Measurements from ENCODE around the gene CHTF8.

The CHTF8 gene

GRCh38 chr16:69113216-69113615, 19.2 kb downstream of the CHTF8 start:
- DNase-seq (ENCODE audit: low read depth, low spot score): no peak

- no peak for DNase-seq (ENCODE audit: low read depth, low spot score)
Measured at GRCh38 chr16:69112285-69113129, 19.9 kb downstream of the CHTF8 start.

DNA sequence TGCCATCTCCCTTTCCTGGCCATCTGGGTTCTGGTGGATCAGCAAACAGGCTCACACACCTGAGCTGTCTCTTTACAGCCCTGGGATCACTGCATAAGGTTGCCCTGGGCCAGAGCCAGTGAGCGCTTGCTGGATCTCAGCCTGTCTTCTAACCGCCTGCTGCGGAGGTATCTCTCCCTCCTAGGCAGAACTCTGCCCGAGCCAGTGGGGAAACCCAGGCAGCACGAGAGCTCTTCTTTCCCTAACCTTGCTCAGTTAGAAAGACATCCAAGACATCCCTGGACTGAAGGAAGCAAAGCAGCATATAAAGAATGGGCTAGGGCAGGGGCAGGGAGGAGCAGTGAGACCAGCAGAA, 20.5 kb downstream of the CHTF8 start:
- no peak for DNase-seq (ENCODE audit: low read depth, low spot score)

DNA sequence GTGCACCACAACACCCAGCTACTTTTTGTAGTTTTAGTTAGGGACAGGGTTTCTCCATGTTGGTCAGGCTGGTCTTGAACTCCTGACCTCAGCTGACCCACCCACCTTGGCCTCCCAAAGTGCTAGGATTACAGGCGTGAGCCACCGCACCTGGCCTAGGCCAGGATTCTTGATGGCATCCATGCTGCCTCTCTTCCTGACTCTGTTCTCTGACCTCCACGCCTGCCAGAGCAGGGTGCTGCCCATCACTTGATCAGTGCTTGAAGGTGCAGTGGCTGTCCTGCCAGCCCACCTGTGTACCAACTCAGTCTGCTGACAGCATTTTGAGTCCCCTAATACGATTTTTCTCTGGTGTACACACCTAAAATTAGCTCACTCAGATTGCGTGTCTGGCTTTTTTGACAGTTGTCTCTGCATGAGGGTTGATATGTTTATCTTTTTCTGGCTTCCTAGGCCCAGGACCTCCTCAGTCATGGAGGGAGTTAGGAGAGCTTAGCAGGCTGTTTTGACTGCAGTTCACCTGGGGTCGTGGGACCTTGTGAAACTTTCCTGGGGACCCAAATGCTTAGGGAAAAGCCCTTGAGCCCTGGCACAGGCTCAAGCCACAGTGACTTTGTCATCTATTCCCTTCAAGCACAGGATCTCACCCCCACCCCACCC, 21.0 kb downstream of the CHTF8 start:
- no peak for DNase-seq (ENCODE audit: low read depth, low spot score)

DNA sequence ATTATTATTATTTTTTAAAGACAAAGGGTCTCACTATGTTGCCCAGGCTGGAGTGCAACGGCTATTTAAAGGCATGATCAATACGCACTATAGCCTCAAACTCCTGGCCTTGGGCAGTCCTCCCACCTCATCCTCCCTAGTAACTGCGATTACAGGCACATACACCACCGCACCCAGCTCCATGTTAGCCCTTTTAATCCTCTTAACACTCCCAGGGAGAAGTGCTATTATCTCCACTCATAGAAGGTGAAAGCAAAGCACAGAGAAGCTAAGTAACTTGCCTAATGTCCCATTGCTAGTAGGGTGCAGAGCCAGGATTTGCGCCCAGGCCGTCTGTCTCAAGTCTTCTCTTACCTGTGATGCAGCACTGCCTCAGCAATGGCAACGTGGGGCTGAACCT, 22.0 kb downstream of the CHTF8 start:
- no peak for DNase-seq (ENCODE audit: low read depth, low spot score)

- DNase-seq (ENCODE audit: low read depth, low spot score): no peak
Measured at GRCh38 chr16:69109486-69110270, 22.7 kb downstream of the CHTF8 start.

- DNase-seq (ENCODE audit: low read depth, low spot score): no peak
Measured at GRCh38 chr16:69108905-69109252, 23.5 kb downstream of the CHTF8 start.

DNA sequence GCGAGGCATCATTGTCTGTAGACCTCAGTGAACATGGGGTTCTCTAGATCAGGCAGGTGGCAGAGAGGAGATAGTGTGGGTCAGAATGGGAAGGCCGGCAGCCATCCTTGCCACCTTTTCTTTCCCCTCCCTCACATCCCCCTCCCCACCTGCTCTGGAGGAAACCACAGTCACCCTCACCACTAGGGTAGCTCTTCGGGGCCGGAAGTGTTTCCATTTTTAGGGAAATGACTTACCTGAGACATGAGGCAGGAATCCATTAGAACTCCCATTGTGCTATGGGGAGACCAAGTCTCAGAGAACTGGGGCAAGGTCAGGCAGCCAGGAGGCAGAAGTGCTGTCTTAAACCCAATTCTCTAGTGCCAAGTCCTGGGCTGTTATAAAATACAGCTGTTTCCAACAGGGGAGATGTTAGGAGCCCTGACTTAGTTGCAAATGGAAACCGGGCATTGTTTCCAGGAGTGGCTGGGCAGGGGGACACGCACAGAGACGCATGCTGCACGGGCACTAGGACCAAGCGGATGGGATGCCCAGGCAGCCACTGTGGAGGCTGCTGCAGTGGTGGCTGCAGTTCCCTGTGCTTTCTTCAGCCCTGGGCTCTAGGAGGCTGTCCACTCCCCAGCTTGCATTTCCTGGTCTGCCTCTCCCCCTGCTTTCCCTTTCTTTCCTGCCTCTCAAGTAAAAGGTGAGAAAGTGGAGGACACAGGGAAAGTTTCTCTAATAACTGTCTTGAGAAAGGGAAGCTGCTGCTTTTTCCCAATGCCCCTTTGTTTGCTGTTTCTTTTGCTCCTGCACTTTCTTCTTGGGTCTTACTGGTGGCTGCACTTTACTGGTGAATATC, 24.1 kb downstream of the CHTF8 start:
- DNase-seq (ENCODE audit: low read depth, low spot score): no peak

DNA sequence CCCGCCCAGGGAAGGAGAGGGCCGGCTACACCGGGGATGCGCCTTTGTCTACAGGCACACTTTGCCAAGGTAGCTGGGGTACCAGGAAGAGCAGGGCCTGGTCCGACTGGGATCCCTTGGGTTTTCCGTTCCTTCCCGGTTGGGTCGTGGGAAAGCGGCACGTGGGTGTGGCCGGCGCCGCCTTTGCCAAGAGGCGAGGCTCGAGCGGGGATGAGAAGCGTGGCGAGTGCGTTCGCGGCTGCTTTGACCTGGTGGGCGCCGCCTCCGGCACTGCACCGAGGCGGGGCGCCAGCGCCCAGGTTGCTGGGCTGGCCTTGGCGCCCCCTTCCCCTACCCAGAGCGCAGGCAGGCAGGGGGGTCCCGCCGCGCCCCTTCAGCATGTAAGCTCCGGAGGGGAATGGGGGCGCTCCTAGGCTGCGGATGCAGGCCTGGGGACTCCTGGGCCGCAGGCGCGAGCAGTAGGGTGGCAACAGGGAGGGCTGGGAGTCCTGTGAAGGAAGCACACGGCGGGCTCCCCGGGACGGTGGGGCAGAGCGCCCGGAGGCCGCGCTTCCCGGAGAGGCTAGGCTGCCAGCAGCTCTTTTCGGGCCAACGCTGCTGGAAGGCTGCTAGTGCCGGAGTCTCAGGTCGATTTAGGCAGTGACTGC, 24.9 kb downstream of the CHTF8 start:
- no peak for DNase-seq (ENCODE audit: low read depth, low spot score)

GRCh38 chr16:69106491-69107315, 25.7 kb downstream of the CHTF8 start:
- no peak for DNase-seq (ENCODE audit: low read depth, low spot score)

- DNase-seq (ENCODE audit: low read depth, low spot score): no peak
Measured at GRCh38 chr16:69105501-69106361, 26.7 kb downstream of the CHTF8 start, which contains the start of gene HAS3. TSS of gene HAS3 (plus strand) at chr16:69105653. CDS start at chr16:69109396, 3,743 bp downstream.

DNA sequence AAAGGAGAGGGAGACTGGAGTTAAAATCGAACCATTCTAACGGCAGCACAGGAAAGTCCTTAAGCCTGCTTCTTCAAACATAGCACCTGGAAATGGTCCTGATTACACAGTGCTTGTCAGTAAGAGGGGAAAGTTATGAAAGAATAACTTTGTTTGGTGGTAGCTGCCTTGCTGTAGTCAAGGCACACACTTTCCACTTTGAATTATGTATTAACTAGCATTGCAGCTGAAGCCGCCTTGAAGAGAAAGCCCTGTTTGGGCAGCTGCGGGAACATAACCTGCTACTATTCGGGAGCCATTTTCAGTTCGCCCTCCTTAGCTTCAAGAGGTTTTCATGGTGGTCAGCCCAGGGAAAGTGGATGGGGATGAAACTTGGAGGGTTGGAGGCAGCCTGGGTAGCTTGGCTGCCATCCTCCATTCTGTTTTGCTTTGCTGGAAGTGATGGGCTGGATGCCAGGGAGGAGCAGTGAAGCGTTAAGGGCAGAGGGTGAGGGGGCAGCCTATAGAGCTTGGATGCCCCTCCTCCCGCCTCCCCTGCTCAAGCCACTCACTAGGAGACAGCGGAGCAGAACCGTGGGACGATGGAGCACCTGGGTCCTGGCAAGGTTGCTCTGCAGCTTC, 32.2 kb downstream of the CHTF8 start:
- no peak for DNase-seq (ENCODE audit: low read depth, low spot score)

GRCh38 chr16:69095193-69095592, 37.2 kb downstream of the CHTF8 start:
- no peak for DNase-seq (ENCODE audit: low read depth, low spot score)

GRCh38 chr16:69094501-69094900, 37.9 kb downstream of the CHTF8 start:
- DNase-seq (ENCODE audit: low read depth, low spot score): no peak

GRCh38 chr16:69093974-69094373, 38.4 kb downstream of the CHTF8 start:
- DNase-seq (ENCODE audit: low read depth, low spot score): no peak

GRCh38 chr16:69089091-69089910, 43.1 kb downstream of the CHTF8 start:
- no peak for DNase-seq (ENCODE audit: low read depth, low spot score)

DNA sequence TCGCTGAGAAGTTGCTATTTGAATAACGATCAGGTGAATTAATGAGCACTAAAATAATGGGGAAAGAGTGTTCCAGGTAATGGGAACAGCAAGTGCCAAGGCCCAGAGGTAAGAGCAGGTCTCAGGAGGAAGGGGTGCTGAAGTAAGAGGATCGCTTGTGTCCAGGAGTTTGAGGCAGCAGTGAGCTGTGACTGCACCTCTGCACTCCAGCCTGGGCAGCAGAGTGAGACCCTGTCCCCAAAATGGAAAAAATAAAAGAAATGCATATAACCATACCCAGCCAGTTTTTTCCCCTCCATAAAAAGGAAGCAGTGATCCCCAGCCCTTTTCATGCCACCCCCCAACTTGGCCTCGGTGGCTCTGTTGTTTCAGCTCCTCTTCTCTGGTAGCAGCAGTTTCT, 43.7 kb downstream of the CHTF8 start:
- DNase-seq (ENCODE audit: low read depth, low spot score): no peak

GRCh38 chr16:69087161-69087581, 45.2 kb downstream of the CHTF8 start:
- DNase-seq (ENCODE audit: low read depth, low spot score): no peak

All from activated naive CD8-positive, alpha-beta T cell treated with anti-CD3 and anti-CD28 coated beads, Interleukin-2, amount 50 U/mL, for 16 hours (primary cell).